Mucosa of rectum (tissue), 2 donors: ENCODE results near the gene MSH3.
"Not testable (repeated sequence)": the region's sequence is repeated elsewhere in the genome, so short reads cannot be mapped to it uniquely, and the experiment has no call there.

Source experiments
- H3K27ac ChIP-seq, 2 donors: one replicate each; pipeline ENCODE4 v1.7.0; 2013; ENCODE audit warnings: inconsistent platforms in 2 of 2, low read depth in 2 of 2, low read length in 2 of 2
- H3K27me3 ChIP-seq, 2 donors: one replicate each; pipeline ENCODE4 v1.7.0; 2013; ENCODE audit warnings: low read length in 2 of 2; ENCODE audit not compliant: control insufficient read depth in 2 of 2, insufficient read depth in 2 of 2
- H3K36me3 ChIP-seq, 2 donors: one replicate each; pipeline ENCODE4 v1.7.0; 2013; ENCODE audit warnings: low read length in 2 of 2; ENCODE audit not compliant: control insufficient read depth in 2 of 2, insufficient read depth in 2 of 2
- H3K4me1 ChIP-seq, 2 donors: one replicate each; pipeline ENCODE4 v1.7.0; 2013; ENCODE audit warnings: low read length in 2 of 2, mild to moderate bottlenecking in 1 of 2; ENCODE audit not compliant: control insufficient read depth in 2 of 2, insufficient read depth in 2 of 2
- H3K4me3 ChIP-seq, 2 donors: one replicate each; pipeline ENCODE4 v1.7.0; 2013; ENCODE audit warnings: low read length in 2 of 2
- H3K9ac ChIP-seq, 2 donors: one replicate each; pipeline ENCODE4 v1.7.0; 2013; ENCODE audit warnings: low read length in 2 of 2, low read depth in 1 of 2, mild to moderate bottlenecking in 1 of 2
- H3K9me3 ChIP-seq, 2 donors: one replicate each; pipeline ENCODE4 v1.7.0; 2013; ENCODE audit warnings: low read length in 2 of 2; ENCODE audit not compliant: control insufficient read depth in 2 of 2
- donor health status: healthy.
- donor health status: Normal muscosa, but diverticular disease.

Gene MSH3

DNA sequence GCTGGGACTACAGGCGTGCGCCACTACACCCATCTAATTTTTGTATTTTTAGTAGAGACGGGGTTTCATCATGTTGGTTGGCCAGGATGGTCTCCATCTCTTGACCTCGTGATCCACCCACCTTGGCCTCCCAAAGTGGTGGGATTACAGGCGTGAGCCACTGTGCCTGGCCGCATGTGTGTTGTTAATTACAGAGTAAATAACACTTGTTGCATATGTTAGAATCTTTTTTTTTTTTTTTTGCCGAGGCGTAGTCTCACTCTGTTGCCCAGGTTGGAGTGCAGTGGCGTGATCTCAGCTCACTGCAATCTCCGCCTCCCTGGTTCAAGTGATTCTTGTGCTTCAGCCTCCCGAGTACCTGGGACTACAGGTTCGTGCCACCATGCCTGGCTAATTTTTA is 86.0 kb downstream of the MSH3 start:
- H3K27me3 ChIP-seq, H3K9me3 ChIP-seq, H3K4me3 ChIP-seq, H3K9ac ChIP-seq, H3K27ac ChIP-seq, H3K4me1 ChIP-seq: not testable (repeated sequence)
- H3K36me3 ChIP-seq = peaks cover 18 to 19% of the 10 kb centered on the region in 2 donors

DNA sequence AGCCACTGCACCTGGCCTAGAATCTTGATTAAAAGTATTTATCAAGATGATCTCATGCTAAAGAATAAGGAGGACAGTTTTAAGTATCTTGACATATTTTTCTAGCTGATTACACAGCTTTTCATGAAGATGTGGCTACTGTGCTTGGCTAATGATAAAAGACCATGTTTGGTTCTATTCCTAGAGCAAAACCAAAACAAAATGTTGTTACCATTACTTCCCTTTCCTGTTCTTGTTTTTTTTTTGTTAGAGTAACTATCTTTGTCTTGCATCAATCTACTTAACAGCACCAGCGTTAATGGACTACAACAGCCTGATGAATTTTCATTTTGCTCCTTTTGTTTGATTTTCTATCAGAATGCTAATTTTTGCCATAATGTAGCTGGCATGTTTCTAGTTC is 86.5 kb downstream of the MSH3 start:
- H3K4me3 ChIP-seq = no peak overlapping the region
- no peaks in the 10 kb centered on the region for H3K4me1 ChIP-seq
- no peak overlapping the region for H3K9ac ChIP-seq
- H3K36me3 ChIP-seq = peaks cover 21 to 23% of the 10 kb centered on the region in 2 donors
- H3K27ac ChIP-seq = no peak overlapping the region
- no peaks in the 10 kb centered on the region for H3K9me3 ChIP-seq
- H3K27me3 ChIP-seq = no peaks in the 10 kb centered on the region

DNA sequence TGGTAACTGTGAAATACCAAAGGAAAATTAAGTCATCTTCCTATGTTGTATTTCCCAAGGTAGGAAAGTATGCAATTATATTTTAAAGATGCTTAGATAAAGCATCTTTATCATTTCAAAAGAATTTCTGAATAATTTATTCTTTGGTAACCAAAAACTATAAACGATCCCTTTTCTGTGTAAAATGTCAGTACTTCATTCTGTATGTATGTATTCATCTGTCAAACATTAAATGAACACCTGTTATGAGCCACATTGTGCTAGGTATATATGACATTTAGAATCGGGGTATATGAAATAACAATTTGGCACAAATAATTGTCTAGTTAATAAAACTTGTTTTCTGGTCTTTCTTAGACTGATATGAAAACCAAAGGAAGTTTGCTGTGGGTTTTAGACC is 89.7 kb downstream of the MSH3 start:
- Histone ChIP-seq H3K4me1 (no peaks in the 10 kb centered on the region), H3K27me3 (no peaks in the 10 kb centered on the region), H3K4me3 (no peak overlapping the region), H3K36me3 (peaks cover 36 to 43% of the 10 kb centered on the region in 2 donors), H3K9ac (no peak overlapping the region), H3K9me3 (no peaks in the 10 kb centered on the region), H3K27ac (no peak overlapping the region)

DNA sequence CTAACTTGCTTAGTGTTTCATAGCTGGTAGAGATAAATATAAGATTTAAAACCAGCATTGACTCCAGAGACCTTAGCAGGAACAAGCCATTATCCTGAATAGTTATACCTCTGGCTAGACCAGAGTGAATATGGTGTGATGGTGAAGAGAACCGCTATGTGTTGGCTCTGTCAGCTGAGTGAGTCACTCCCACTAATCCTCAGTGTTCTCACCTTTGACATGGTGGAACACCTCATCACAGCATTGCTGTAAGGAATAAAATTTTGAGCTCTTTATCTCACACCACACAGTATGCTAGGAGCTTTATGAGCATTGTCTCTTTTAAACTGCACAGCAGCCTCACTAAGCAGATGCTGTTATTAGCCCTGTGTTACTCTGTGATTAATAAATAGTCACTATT is 91.0 kb downstream of the MSH3 start:
- Histone ChIP-seq H3K36me3 (peaks cover 38 to 45% of the 10 kb centered on the region in 2 donors), H3K4me3 (no peak overlapping the region), H3K9ac (no peak overlapping the region), H3K9me3 (no peaks in the 10 kb centered on the region), H3K27ac (no peak overlapping the region), H3K4me1 (no peaks in the 10 kb centered on the region), H3K27me3 (no peaks in the 10 kb centered on the region)

DNA sequence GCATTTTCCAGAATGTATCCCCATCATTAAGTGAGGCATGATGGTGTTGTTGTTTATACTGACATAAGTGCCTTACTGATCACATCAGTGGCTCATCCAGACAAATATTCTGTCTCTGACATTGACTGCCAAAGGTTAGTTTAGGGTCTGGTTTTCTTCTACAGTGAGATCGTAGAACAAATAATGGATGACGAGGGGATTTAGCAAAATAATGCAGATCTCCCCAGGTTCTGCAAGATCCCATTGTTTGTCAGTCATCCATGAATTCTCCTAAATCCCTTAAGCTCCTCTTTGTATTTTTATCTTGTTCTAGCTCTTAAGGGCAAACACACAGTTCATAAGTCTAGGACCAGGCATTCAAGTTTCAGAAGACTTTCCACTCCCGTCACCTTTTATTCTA is 93.5 kb downstream of the MSH3 start:
- no peak overlapping the region for H3K4me3 ChIP-seq
- no peaks in the 10 kb centered on the region for H3K4me1 ChIP-seq
- H3K36me3 ChIP-seq = peaks cover 35 to 41% of the 10 kb centered on the region in 2 donors
- H3K27ac ChIP-seq = no peak overlapping the region
- H3K27me3 ChIP-seq = no peaks in the 10 kb centered on the region
- H3K9ac ChIP-seq = no peak overlapping the region
- H3K9me3 ChIP-seq = no peaks in the 10 kb centered on the region

DNA sequence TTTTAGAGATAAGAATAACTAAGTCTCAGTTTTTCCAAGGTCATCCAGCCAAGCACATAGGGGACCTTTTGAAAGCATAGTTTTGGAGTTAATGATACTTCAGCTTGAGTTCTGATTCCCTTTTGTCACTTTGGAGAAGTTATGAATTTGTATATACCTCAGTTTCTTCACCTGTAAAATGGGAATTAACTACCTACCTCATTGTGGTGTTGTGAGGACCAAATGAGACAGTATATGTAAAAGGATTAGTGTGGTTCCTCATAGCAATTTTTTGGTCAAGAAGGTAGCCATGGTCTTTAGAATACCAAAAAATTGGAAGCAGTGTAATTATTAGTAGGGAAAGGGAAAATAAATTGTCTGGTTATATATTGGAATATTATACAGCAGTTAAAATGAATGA is 98.0 kb downstream of the MSH3 start:
- Histone ChIP-seq H3K36me3 (peaks cover 9% of the 10 kb centered on the region in 2 donors), H3K9me3 (no peaks in the 10 kb centered on the region), H3K4me1 (peaks cover 0 to 3% of the 10 kb centered on the region in 2 donors), H3K27me3 (no peaks in the 10 kb centered on the region), H3K4me3 (no peak overlapping the region), H3K27ac (no peak overlapping the region), H3K9ac (no peak overlapping the region)

DNA sequence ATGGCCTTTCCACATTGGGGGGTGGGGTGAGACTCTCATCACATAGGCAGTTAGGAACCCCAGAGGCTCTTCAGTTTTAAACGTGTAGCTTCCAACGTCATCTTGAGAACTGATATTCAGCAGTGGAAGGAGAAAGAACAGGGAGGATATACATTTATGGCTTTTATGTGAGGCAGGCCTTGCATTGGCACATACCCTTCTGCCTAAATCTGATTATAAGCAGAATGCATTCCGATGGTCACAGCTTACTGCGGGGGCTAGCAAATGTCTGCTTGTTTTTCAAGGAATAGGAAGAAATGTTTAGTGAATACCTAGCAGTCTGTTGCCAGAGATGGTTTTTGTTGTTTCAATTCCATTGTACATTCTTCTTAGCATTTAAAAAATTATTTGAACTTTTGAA is 99.3 kb downstream of the MSH3 start:
- H3K36me3 ChIP-seq = peaks cover 4 to 9% of the 10 kb centered on the region in 2 donors
- H3K4me3 ChIP-seq = no peak overlapping the region
- H3K4me1 ChIP-seq = peaks cover 0 to 3% of the 10 kb centered on the region in 2 donors
- no peak overlapping the region for H3K27ac ChIP-seq
- H3K9ac ChIP-seq = no peak overlapping the region
- H3K9me3 ChIP-seq = no peaks in the 10 kb centered on the region
- H3K27me3 ChIP-seq = no peaks in the 10 kb centered on the region

DNA sequence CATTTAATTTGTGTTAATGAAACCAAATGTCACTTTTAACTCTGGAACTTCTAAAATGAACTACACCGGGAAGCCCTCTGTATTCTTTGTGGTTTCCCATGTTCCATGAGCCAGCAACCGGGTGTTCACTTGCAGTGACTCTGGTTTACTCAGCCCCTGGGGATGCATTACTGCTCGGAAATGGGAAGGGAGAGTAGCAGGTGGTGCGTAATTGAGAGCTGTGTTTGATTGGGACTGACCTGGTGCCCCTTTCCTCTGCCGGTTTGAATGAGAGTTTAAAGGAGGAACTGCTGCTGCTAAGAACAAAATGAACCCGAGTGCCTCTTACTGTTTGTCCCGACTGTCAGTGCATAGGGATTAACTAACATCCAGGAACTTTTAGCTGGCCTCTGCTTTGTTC is 100.4 kb downstream of the MSH3 start:
- Histone ChIP-seq H3K9me3 (no peaks in the 10 kb centered on the region), H3K9ac (no peak overlapping the region), H3K4me3 (peak overlapping the region; percentile 9 to 45), H3K4me1 (peaks cover 0 to 3% of the 10 kb centered on the region in 2 donors), H3K27me3 (no peaks in the 10 kb centered on the region), H3K27ac (peak overlapping the region; percentile 35 to 52), H3K36me3 (peaks cover 0 to 5% of the 10 kb centered on the region in 2 donors)

DNA sequence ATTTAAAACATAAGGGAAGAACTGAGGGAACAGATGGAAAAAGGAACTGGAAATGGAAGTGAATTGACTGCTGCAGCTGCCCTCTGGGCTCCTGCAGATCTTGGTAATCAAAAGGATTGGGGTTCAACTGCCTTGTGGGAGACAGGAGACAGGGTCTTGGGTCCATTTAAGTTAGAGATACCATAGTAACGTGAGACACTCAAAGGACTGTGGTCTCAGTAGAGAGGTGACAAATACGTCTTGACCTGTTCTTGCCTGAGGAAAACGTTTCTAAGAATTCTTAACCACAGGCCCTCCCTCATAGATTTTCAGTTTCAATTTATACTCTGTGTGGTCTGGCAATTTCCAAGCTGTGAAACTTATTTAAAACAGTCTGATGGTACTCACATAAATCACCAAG is 101.2 kb downstream of the MSH3 start:
- Histone ChIP-seq H3K27me3 (no peaks in the 10 kb centered on the region), H3K4me3 (peak overlapping the region in 1 of 2 donors; percentile 45), H3K9ac (no peak overlapping the region), H3K4me1 (peaks cover 0 to 3% of the 10 kb centered on the region in 2 donors), H3K27ac (peak overlapping the region; percentile 35 to 52), H3K9me3 (no peaks in the 10 kb centered on the region), H3K36me3 (peaks cover 0 to 5% of the 10 kb centered on the region in 2 donors)

DNA sequence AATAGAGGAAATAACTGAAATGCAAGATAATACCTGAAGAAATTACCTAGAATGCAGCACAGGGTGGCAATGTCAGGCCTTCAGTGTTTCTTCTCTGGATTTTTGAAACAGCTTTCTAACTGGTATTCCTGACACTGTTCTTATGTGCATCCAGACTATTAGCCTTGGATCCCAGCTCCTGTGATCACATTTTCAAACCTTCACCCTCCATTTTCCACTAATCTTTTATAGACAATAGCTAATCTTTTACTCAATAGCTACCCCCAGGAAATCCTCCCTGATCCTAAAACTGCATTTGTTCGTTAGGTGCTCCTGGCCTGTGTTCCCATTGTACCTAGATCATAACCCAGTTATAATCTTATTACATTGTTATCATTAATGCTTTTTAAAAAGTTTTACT is 101.8 kb downstream of the MSH3 start:
- peaks cover 3 to 5% of the 10 kb centered on the region in 2 donors for H3K36me3 ChIP-seq
- H3K4me1 ChIP-seq = peaks cover 0 to 3% of the 10 kb centered on the region in 2 donors
- no peak overlapping the region for H3K4me3 ChIP-seq
- H3K9ac ChIP-seq = no peak overlapping the region
- no peaks in the 10 kb centered on the region for H3K27me3 ChIP-seq
- H3K27ac ChIP-seq = no peak overlapping the region
- H3K9me3 ChIP-seq = no peaks in the 10 kb centered on the region

DNA sequence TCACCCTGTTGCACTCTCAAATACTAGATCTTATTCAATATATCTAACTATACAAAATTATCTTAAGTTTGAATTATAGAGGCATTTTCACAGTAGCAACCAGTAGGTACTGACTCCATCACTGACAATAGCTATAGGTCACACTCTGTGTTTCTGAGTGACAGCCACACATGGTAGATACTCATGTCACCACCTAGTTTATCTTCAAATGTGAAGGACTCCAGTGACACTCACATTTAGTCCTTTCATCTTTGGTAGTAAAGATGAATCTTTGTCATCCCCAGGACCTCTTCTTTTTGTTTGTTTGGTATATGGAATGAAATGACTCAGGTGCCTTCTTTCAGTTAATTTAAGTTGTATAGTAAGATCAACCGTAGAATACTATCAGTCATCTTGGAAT is 102.8 kb downstream of the MSH3 start:
- Histone ChIP-seq H3K27me3 (no peaks in the 10 kb centered on the region), H3K4me1 (peaks cover 0 to 3% of the 10 kb centered on the region in 2 donors), H3K9ac (no peak overlapping the region), H3K27ac (no peak overlapping the region), H3K36me3 (peaks cover 3 to 5% of the 10 kb centered on the region in 2 donors), H3K4me3 (no peak overlapping the region), H3K9me3 (no peaks in the 10 kb centered on the region)
